Hepatocyte (in vitro differentiated cells): ENCODE data around the gene PLXNB1.

ENCODE experiments used
- CTCF ChIP-seq: fragments of 200-600 bp; sonication (generic); IDR thresholded peaks from 2 replicates; pipeline ENCODE4 v1.5.1; 2016; ENCODE audit warnings: antibody characterized with exemption, mild to moderate bottlenecking; ENCODE audit not compliant: poor library complexity
- EZH2 ChIP-seq: fragments of 200-600 bp; sonication (generic); IDR thresholded peaks from 2 replicates; pipeline ENCODE4 v1.6.1; 2016; ENCODE audit warnings: antibody characterized with exemption, mild to moderate bottlenecking, borderline replicate concordance
- EZH2phosphoT487 ChIP-seq: fragments of 200-600 bp; sonication (generic); IDR thresholded peaks from one replicate; pipeline ENCODE4 v1.6.1; 2018; ENCODE audit warnings: antibody characterized with exemption, mild to moderate bottlenecking, low read depth, moderate library complexity; ENCODE audit not compliant: unreplicated experiment, severe bottlenecking

- TF ChIP-seq CTCF (no peak), EZH2phosphoT487 (no peak), EZH2 (no peak)
These were observed 9.3 kb downstream of the PLXNB1 start for GRCh38 chr3:48420561-48420960.
